SK-N-MC (cell line): ENCODE data around the gene PAX6.

Experiments
- EZH2 ChIP-seq: fragments of 200-600 bp; sonication (generic); IDR thresholded peaks from one replicate; pipeline ENCODE4 v1.6.1; 2017; ENCODE audit warnings: antibody characterized with exemption
- POLR2AphosphoS5 ChIP-seq: IDR thresholded peaks from 2 replicates; pipeline ENCODE4 v1.6.1; 2012; ENCODE audit warnings: mild to moderate bottlenecking, low read depth, low read length, borderline replicate concordance

GRCh38 chr11:31782257-31782656 lies 28.9 kb downstream of the PAX6 start:
- TF ChIP-seq POLR2AphosphoS5 (no peak), EZH2 (no peak)
